HepG2 (cell line): Measurements from ENCODE around the gene FAT4. TPM values are rescaled to one million over a fixed set of nuclear protein-coding genes. Genes with fewer than 3 reads are reported as not detected.

Experiments
- ATAC-seq: fragments of 200-7000 bp; cut with Tn5 transposase; 3 replicates; pipeline ENCODE4 v1.9.1; 2020; ENCODE audit warnings: mild to moderate bottlenecking, moderate library complexity
- BruUV-seq: library from RNA; stranded (reverse); fragments of 400-500 nt; replicated peaks from 2 replicates; lab custom pipeline; 2021; lab: Mats Ljungman, UMichigan
- CTCF ChIA-PET: fragments of 300-600 bp; formaldehyde crosslinking; extraction: SDS; loops from one replicate; lab custom pipeline; 2021; ENCODE audit warnings: low total read pairs, inconsistent platforms, low intra/inter-chr PET ratio; lab: Yijun Ruan, JAX
- POLR2A ChIA-PET: fragments of 350-600 bp; sonication (Branson Sonifier 250); formaldehyde crosslinking; loops from one replicate; lab custom pipeline; 2020; ENCODE audit warnings: antibody characterized with exemption, inconsistent platforms; lab: Yijun Ruan, JAX
- DNase-seq: peaks from one replicate; pipeline ENCODE4 v3.0.0-alpha.2; 2015; ENCODE audit warnings: low spot score
- FAIRE-seq: peaks from 3 replicates; lab custom pipeline; 2011; peaks lifted over from hg19 to GRCh38; lab: Jason Lieb, UNC
- H2AFZ ChIP-seq: one replicate; pipeline ENCODE4 v1.6.1; 2011; ENCODE audit warnings: low read length, inconsistent platforms
- H3K27ac ChIP-seq: fragments of 300-600 bp; 3 replicates; pipeline ENCODE4 v1.8.0; 2011; ENCODE audit warnings: mixed run types, mild to moderate bottlenecking, mixed read lengths, low read length, inconsistent platforms; ENCODE audit not compliant: insufficient read depth; ENCODE audit errors: extremely low read length
- H3K27me3 ChIP-seq, 2 experiments: fragments of 200-600 bp in 1 of 2; 2 replicates in 1 of 2; 3 replicates in 1 of 2; pipeline versions ENCODE4 v1.6.0 to v1.8.0; 2011; ENCODE audit warnings: low read length in 2 of 2, mild to moderate bottlenecking in 2 of 2, moderate library complexity in 2 of 2, inconsistent platforms in 1 of 2; ENCODE audit not compliant: insufficient read depth in 2 of 2, control insufficient read depth in 1 of 2
- H3K36me3 ChIP-seq, 2 experiments: fragments of 200-600 bp in 1 of 2; replicated peaks in 1 of 2; 2 replicates in 1 of 2; 3 replicates in 1 of 2; pipeline versions ENCODE4 v1.5.1 to v1.8.0; 2011; ENCODE audit warnings: low read length in 2 of 2, inconsistent platforms in 1 of 2; ENCODE audit not compliant: insufficient read depth in 2 of 2, control insufficient read depth in 1 of 2
- H3K4me1 ChIP-seq: 2 replicates; pipeline ENCODE4 v1.5.1; 2012; ENCODE audit warnings: low read length, inconsistent platforms; ENCODE audit not compliant: insufficient read depth
- H3K4me2 ChIP-seq: 2 replicates; pipeline ENCODE4 v1.6.0; 2011; ENCODE audit warnings: low read depth, low read length, inconsistent platforms
- H3K4me3 ChIP-seq, 3 experiments: fragments of 200-600 bp in 1 of 3; sonication (generic), shearing (Covaris generic) in 1 of 3; replicated peaks in 1 of 3; 2 replicates each; pipeline ENCODE4 v1.5.1; 2011 to 2016; ENCODE audit warnings: low read length in 3 of 3, inconsistent platforms in 2 of 3, low read depth in 2 of 3, mild to moderate bottlenecking in 2 of 3, control low read depth in 1 of 3, mixed read lengths in 1 of 3; ENCODE audit not compliant: insufficient read depth in 1 of 3
- H3K79me2 ChIP-seq: one replicate; pipeline ENCODE4 v1.6.1; 2011; ENCODE audit warnings: low read length, inconsistent platforms; ENCODE audit not compliant: insufficient read depth
- H3K9ac ChIP-seq: 2 replicates; pipeline ENCODE4 v1.6.0; 2011; ENCODE audit warnings: mild to moderate bottlenecking, low read depth, low read length, inconsistent platforms; ENCODE audit not compliant: insufficient read depth
- H3K9me3 ChIP-seq: 2 replicates; pipeline ENCODE4 v1.5.1; 2012; ENCODE audit warnings: mild to moderate bottlenecking, low read length
- H4K20me1 ChIP-seq: 2 replicates; pipeline ENCODE4 v1.6.0; 2011; ENCODE audit warnings: inconsistent platforms, mild to moderate bottlenecking, low read length, moderate library complexity; ENCODE audit not compliant: insufficient read depth
- ARID3A ChIP-seq: IDR thresholded peaks from 2 replicates; pipeline ENCODE4 v1.6.1; 2012; ENCODE audit warnings: low read depth, low read length, improper control_type of control experiment
- CENPT ChIP-seq: sonication (generic); formaldehyde crosslinking; IDR thresholded peaks from 2 replicates; pipeline ENCODE4 v1.8.0; 2022; ENCODE audit warnings: low read depth, mild to moderate bottlenecking, moderate library complexity, missing genetic modification reagents
- POGK ChIP-seq: sonication (generic); formaldehyde crosslinking; conservative IDR thresholded peaks from 2 replicates; pipeline ENCODE4 v1.8.0; 2022; ENCODE audit warnings: mild to moderate bottlenecking, moderate library complexity, missing genetic modification reagents
- WGBS: methylation state at CpG from one replicate; pipeline ENCODE4 v1.1.6; 2017; ENCODE audit warnings: low lambda C conversion rate; 5-methylcytosine and 5-hydroxymethylcytosine counted together
- in situ Hi-C: cut with HindIII; loops from 2 replicates; pipeline ENCODE4 v1.10.0; 2017; ENCODE audit warnings: low pct_unique_long_range_greater_than_20kb; ENCODE audit not compliant: extremely low pct_ligation_motif_present
- intact Hi-C: fragments of 100-400 bp; cut with micrococcal nuclease; formaldehyde crosslinking; loops from one replicate; pipeline ENCODE4 v1.10.0; 2022; ENCODE audit not compliant: unreplicated experiment
- polyA plus RNA-seq, 8 experiments: library from polyadenylated mRNA; depleted of rRNA in 3 of 8; stranded (reverse) in 7 of 8; unstranded in 1 of 8; fragments of >200 nt; fragmentation: Illumina TruSeq in 4 of 8; extraction: Trizol in 4 of 8; gene quantifications; 2 replicates each; pipeline versions ENCODE4 v1.2.1 to v1.2.3, GENCODE V29; 2011 to 2016; ENCODE audit warnings: low read depth in 4 of 8, missing spikeins in 1 of 8, mixed read lengths in 1 of 8; ENCODE audit not compliant: insufficient read depth in 1 of 8
- total RNA-seq, 5 experiments: library from RNA; depleted of rRNA; stranded (reverse); fragments of >200 nt; fragmentation: Illumina TruSeq; extraction: Trizol; gene quantifications; 2 replicates each; pipeline ENCODE4 v1.2.3, GENCODE V29; 2016; ENCODE audit warnings: low read depth in 1 of 5

The FAT4 gene
- total and polyA plus RNA-seq, 2 of the 13 experiments (the other 11 are each of a cell fraction or from before 2014, with no cell fraction given), result 0.27 to 1.2 TPM

GRCh38 chr4:125350470-125351135 lies 35.8 kb downstream of the FAT4 start (continued):
- TF ChIP-seq POGK (CRISPR knock-in tag), result no peak

- no peak for FAIRE-seq
- Histone ChIP-seq H3K4me1 (no peaks in the 10 kb centered on the region), H3K79me2 (no peaks in the 10 kb centered on the region), H3K27ac (no peak overlapping the region), H3K4me2 (no peak overlapping the region), H2AFZ (no peak overlapping the region), H4K20me1 (no peaks in the 10 kb centered on the region), H3K36me3 (no peaks in the 10 kb centered on the region), H3K9me3 (no peaks in the 10 kb centered on the region), H3K9ac (no peak overlapping the region), H3K4me3 (no peak overlapping the region), H3K27me3 (no peaks in the 10 kb centered on the region)
- in situ Hi-C loops, result no loop called here
- no TSS peak for BruUV-seq
- WGBS, result 92% methylated on average over 1 of the region's 1 CpG
- intact Hi-C loops, result no loop called here
- CTCF ChIA-PET, result no interaction called here
- POLR2A ChIA-PET, result no interaction called here
- no peak for TF ChIP-seq CENPT
- TF ChIP-seq ARID3A, result no peak
- no peak for ATAC-seq
- DNase-seq, result no peak
Measured at GRCh38 chr4:125352521-125352920, 37.8 kb downstream of the FAT4 start.
